Endothelial cell of umbilical vein (primary cell): Measurements from ENCODE around the gene PCID2. TPM values are rescaled to one million over a fixed set of nuclear protein-coding genes. Genes with fewer than 3 reads are reported as not detected.

Experiments used
- BruUV-seq: library from RNA; stranded (reverse); fragments of 400-500 nt; replicated peaks from 2 replicates; lab custom pipeline; 2021; lab: Mats Ljungman, UMichigan
- CTCF ChIA-PET: fragments of 300-600, 350-600 bp; sonication (Branson Sonifier 250); formaldehyde crosslinking; loops from one replicate; lab custom pipeline; 2021; ENCODE audit warnings: antibody characterized with exemption, inconsistent platforms; lab: Charles Lee
- POLR2A ChIA-PET: fragments of 300-600, 350-600 bp; sonication (Branson Sonifier 250); formaldehyde crosslinking; loops from one replicate; lab custom pipeline; 2021; ENCODE audit warnings: antibody characterized with exemption, inconsistent platforms; lab: Charles Lee
- DNase-seq: peaks from one replicate; pipeline ENCODE4 v3.0.0-alpha.2; 2011; ENCODE audit warnings: low read depth, low spot score
- FAIRE-seq: peaks from 2 replicates; lab custom pipeline; 2011; peaks lifted over from hg19 to GRCh38; lab: Jason Lieb, UNC
- H2AFZ ChIP-seq: 2 replicates; pipeline ENCODE4 v1.6.0; 2012; ENCODE audit warnings: low read depth, low read length, control low read depth, inconsistent platforms
- H3K27ac ChIP-seq: 2 replicates; pipeline ENCODE4 v1.5.1; 2011; ENCODE audit warnings: low read depth, mild to moderate bottlenecking, control low read depth, low read length, moderate library complexity; ENCODE audit not compliant: insufficient read depth
- H3K27me3 ChIP-seq, 2 experiments: 2 replicates each; pipeline versions ENCODE4 v1.6.0 to v1.6.1; 2011; ENCODE audit warnings: low read length in 2 of 2, mixed read lengths in 1 of 2; ENCODE audit not compliant: control insufficient read depth in 2 of 2, insufficient read depth in 2 of 2
- H3K36me3 ChIP-seq, 2 experiments: 2 replicates in 1 of 2; 3 replicates in 1 of 2; pipeline ENCODE4 v1.5.1; 2011; ENCODE audit warnings: low read length in 2 of 2, mild to moderate bottlenecking in 1 of 2, moderate library complexity in 1 of 2; ENCODE audit not compliant: control insufficient read depth in 2 of 2, insufficient read depth in 2 of 2; ENCODE audit errors: extremely low read depth in 1 of 2
- H3K4me1 ChIP-seq: 3 replicates; pipeline ENCODE4 v1.5.1; 2011; ENCODE audit warnings: mild to moderate bottlenecking, low read length; ENCODE audit not compliant: control insufficient read depth, insufficient read depth; ENCODE audit errors: extremely low read depth
- H3K4me2 ChIP-seq: 2 replicates; pipeline ENCODE4 v1.6.1; 2011; ENCODE audit warnings: low read length, control low read depth, mixed read lengths; ENCODE audit not compliant: insufficient read depth
- H3K4me3 ChIP-seq, 3 experiments: fragments of 200-600 bp in 1 of 3; sonication (generic), shearing (Covaris generic) in 1 of 3; replicated peaks in 1 of 3; 2 replicates each; pipeline ENCODE4 v1.5.1; 2011 to 2016; ENCODE audit warnings: control low read depth in 3 of 3, low read length in 3 of 3, mild to moderate bottlenecking in 2 of 3, inconsistent platforms in 1 of 3, low read depth in 1 of 3, moderate library complexity in 1 of 3; ENCODE audit not compliant: insufficient read depth in 1 of 3
- H3K79me2 ChIP-seq: 2 replicates; pipeline ENCODE4 v1.6.0; 2012; ENCODE audit warnings: low read length, inconsistent platforms; ENCODE audit not compliant: control insufficient read depth, insufficient read depth
- H3K9ac ChIP-seq: replicated peaks from 2 replicates; pipeline ENCODE3; 2011; ENCODE audit warnings: low read length, control low read depth; ENCODE audit not compliant: insufficient read depth; ENCODE audit errors: extremely low read depth
- H3K9me1 ChIP-seq: replicated peaks from 3 replicates; pipeline ENCODE4 v1.6.0; 2011; ENCODE audit warnings: mild to moderate bottlenecking, low read length; ENCODE audit not compliant: control insufficient read depth, insufficient read depth; ENCODE audit errors: extremely low read depth
- H3K9me3 ChIP-seq: replicated peaks from 2 replicates; pipeline ENCODE4 v1.5.1; 2012; ENCODE audit warnings: low read length, inconsistent platforms; ENCODE audit not compliant: control insufficient read depth, insufficient read depth
- H4K20me1 ChIP-seq: replicated peaks from 2 replicates; pipeline ENCODE3; 2011; ENCODE audit warnings: mild to moderate bottlenecking, low read length; ENCODE audit not compliant: control insufficient read depth, insufficient read depth; ENCODE audit errors: extremely low read depth
- CTCF ChIP-seq, 2 donors: IDR thresholded peaks; 1 replicate in 1 of 2; 2 replicates in 1 of 2; pipeline ENCODE4 v1.5.1; 2011; ENCODE audit warnings: low read length in 2 of 2, mild to moderate bottlenecking in 2 of 2, moderate library complexity in 2 of 2, control low read depth in 1 of 2, inconsistent platforms in 1 of 2, low read depth in 1 of 2; ENCODE audit not compliant: insufficient read depth in 1 of 2; ENCODE audit errors: extremely low read depth in 1 of 2
- EZH2 ChIP-seq: IDR thresholded peaks from 2 replicates; pipeline ENCODE4 v1.6.1; 2012; ENCODE audit warnings: borderline replicate concordance, low read depth, mild to moderate bottlenecking, moderate library complexity, low read length, inconsistent platforms; ENCODE audit not compliant: severe bottlenecking
- FOS ChIP-seq: IDR thresholded peaks from 2 replicates; pipeline ENCODE4 v1.6.1; 2011; ENCODE audit warnings: mild to moderate bottlenecking, low read length, moderate library complexity, borderline replicate concordance; ENCODE audit not compliant: insufficient read depth
- GATA2 ChIP-seq: IDR thresholded peaks from 2 replicates; pipeline ENCODE4 v1.7.0; 2011; ENCODE audit warnings: low read depth, mild to moderate bottlenecking, moderate library complexity, mixed read lengths, low read length; ENCODE audit not compliant: insufficient read length, insufficient read depth
- JUN ChIP-seq: IDR thresholded peaks from 2 replicates; pipeline ENCODE4 v1.6.1; 2011; ENCODE audit warnings: borderline replicate concordance, low read depth; ENCODE audit not compliant: insufficient read length, insufficient read depth
- MAX ChIP-seq: IDR thresholded peaks from 2 replicates; pipeline ENCODE4 v1.6.1; 2011; ENCODE audit not compliant: insufficient read depth, insufficient read length
- MYC ChIP-seq: IDR thresholded peaks from one replicate; pipeline ENCODE4 v1.6.1; 2011; ENCODE audit warnings: mild to moderate bottlenecking, low read depth, low read length
- POLR2A ChIP-seq: IDR thresholded peaks from 2 replicates; pipeline ENCODE4 v1.6.1; 2012; ENCODE audit warnings: low read depth, mild to moderate bottlenecking, control low read depth, low read length
- POLR2AphosphoS5 ChIP-seq: IDR thresholded peaks from 2 replicates; pipeline ENCODE4 v1.6.1; 2012; ENCODE audit warnings: low read depth, mild to moderate bottlenecking, control low read depth, low read length, moderate library complexity; ENCODE audit not compliant: insufficient read depth
- dilution Hi-C: fragments of 300-500 bp; cut with MboI; formaldehyde crosslinking; loops from one replicate; pipeline ENCODE4 v1.15.0; 2019; ENCODE audit warnings: low sequenced_read_pairs; ENCODE audit not compliant: extremely low pct_ligation_motif_present
- intact Hi-C: fragments of 100-400 bp; cut with micrococcal nuclease; formaldehyde crosslinking; loops from one replicate; pipeline ENCODE4 v1.10.0; 2022
- polyA plus RNA-seq, 4 experiments: library from polyadenylated mRNA; depleted of rRNA in 3 of 4; stranded (reverse) in 3 of 4; unstranded in 1 of 4; fragments of >200 nt; gene quantifications; 2 replicates each; pipeline versions ENCODE4 v1.2.1 to v1.2.3, GENCODE V29; 2011 to 2012; ENCODE audit warnings: missing spikeins in 1 of 4
- total RNA-seq: library from RNA; stranded (reverse); gene quantifications from 2 replicates; pipeline ENCODE4 v1.2.3, GENCODE V29; 2021

The PCID2 gene
- total and polyA plus RNA-seq, 2 donors (not counting 3 experiments of a cell fraction or from before 2014, with no cell fraction given) = 52.1 to 55.6 TPM

GRCh38 chr13:113187883-113188665, 20.4 kb downstream of the PCID2 start:
- FAIRE-seq = no peak
- Histone ChIP-seq H3K36me3 (peaks cover 8 to 13% of the 10 kb centered on the region in 2 experiments), H2AFZ (no peak overlapping the region), H3K9me1 (no peaks in the 10 kb centered on the region), H4K20me1 (no peaks in the 10 kb centered on the region), H3K4me3 (no peak overlapping the region), H3K4me2 (no peak overlapping the region), H3K9me3 (no peaks in the 10 kb centered on the region), H3K27ac (peak overlapping the region; percentile 76), H3K9ac (no peak overlapping the region), H3K27me3 (no peaks in the 10 kb centered on the region), H3K4me1 (peaks cover 49% of the 10 kb centered on the region), H3K79me2 (peaks cover 19% of the 10 kb centered on the region)
- TF ChIP-seq EZH2 (no peak), CTCF (IDR thresholded peaks at IDR 0.05; ENCODE audit: extremely low read depth in 1 of 2, insufficient read depth in 1 of 2, low read depth in 1 of 2, low read length in 2 of 2) (no peak), FOS (no peak), POLR2AphosphoS5 (no peak), JUN (no peak), MAX (no peak), MYC (no peak), GATA2 (no peak), POLR2A (no peak)
- DNase-seq = no peak
- ChIA-PET POLR2A (interaction anchor here (1.7 kb wide), 1 partner anchor 21 kb away, joined by 6 read pairs; the partner anchor contains the start of genes CUL4A and PCID2), CTCF (interaction anchor here (1.0 to 1.4 kb wide), 4 partner anchors 22 to 245 kb away, joined by 3 to 4 read pairs (median 4); partner anchors contain the start of gene CUL4A)
- dilution Hi-C loops (no loop called here), intact Hi-C loops (loop anchor here (1.0 kb wide), 4 partner anchors 10 to 35 kb away; partner anchors contain the start of gene CUL4A)
- TSS peak; percentile 87 for BruUV-seq
